SK-N-MC (cell line): Measurements from ENCODE around the gene DDX17.

ENCODE experiments used
- EZH2 ChIP-seq: fragments of 200-600 bp; sonication (generic); IDR thresholded peaks from one replicate; pipeline ENCODE4 v1.6.1; 2017; ENCODE audit warnings: antibody characterized with exemption
- FOXP2 ChIP-seq: optimal IDR thresholded peaks from 2 replicates; pipeline ENCODE3; 2011; ENCODE audit warnings: mild to moderate bottlenecking, moderate library complexity; ENCODE audit not compliant: insufficient read depth; ENCODE audit errors: extremely low read length, control extremely low read depth

DNA sequence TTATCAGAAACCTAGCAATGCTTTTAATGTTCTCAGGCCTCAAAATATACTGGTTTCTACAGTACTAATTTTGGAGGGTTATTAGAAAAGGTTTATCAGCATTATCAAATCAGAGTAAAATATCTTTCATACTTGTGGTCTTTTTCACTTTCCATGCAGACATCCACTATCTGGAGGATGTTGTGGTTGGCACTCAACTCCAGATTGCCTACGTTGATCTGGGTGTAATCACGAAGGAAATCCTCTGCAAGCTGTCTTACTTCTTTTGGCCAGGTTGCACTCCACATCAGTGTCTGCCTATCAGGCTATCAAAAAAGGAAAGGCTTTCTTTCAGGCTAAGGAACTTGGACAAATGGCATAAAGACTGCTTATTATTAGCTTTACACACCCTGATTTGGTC lies 11.6 kb downstream of the DDX17 start:
- TF ChIP-seq EZH2 (no peak), FOXP2 (no peak)
